Stimulated activated CD4-positive, alpha-beta T cell treated with anti-CD3 and anti-CD28 coated beads, Interleukin-1b, Interleukin-23, amount 100 ng/mL, for 24 hours (primary cell): ENCODE results near the gene ART4.

Source experiments
- DNase-seq, 4 experiments: peaks; one replicate each; pipeline ENCODE4 v3.0.0-alpha.2; 2020; ENCODE audit warnings: low read depth in 4 of 4, low spot score in 1 of 4

Gene ART4

GRCh38 chr12:14852880-14853279, 9.6 kb upstream of the ART4 start:
- DNase-seq: no peak

- DNase-seq: no peak
Observed at GRCh38 chr12:14850929-14851663, 7.8 kb upstream of the ART4 start.

GRCh38 chr12:14849661-14850060, 6.3 kb upstream of the ART4 start:
- no peak for DNase-seq

GRCh38 chr12:14846876-14847580, 3.7 kb upstream of the ART4 start:
- DNase-seq: no peak

- DNase-seq: no peak
Observed at GRCh38 chr12:14846042-14846587, 2.8 kb upstream of the ART4 start.

GRCh38 chr12:14845350-14845750, 2.0 kb upstream of the ART4 start:
- peak in 3 of 4 experiments; percentile 2 to 6 (median 4) for DNase-seq

GRCh38 chr12:14844401-14844800, 1.1 kb upstream of the ART4 start:
- no peak for DNase-seq

GRCh38 chr12:14842315-14842714, 1.0 kb downstream of the ART4 start:
- no peak for DNase-seq

GRCh38 chr12:14841761-14842160, 1.6 kb downstream of the ART4 start:
- DNase-seq: no peak

GRCh38 chr12:14840616-14841015, 2.7 kb downstream of the ART4 start:
- no peak for DNase-seq

- DNase-seq: no peak
Observed at GRCh38 chr12:14839262-14839661, 4.1 kb downstream of the ART4 start.

- DNase-seq: no peak
Observed at GRCh38 chr12:14836336-14837210, 6.8 kb downstream of the ART4 start.

- DNase-seq: no peak
Observed at GRCh38 chr12:14834509-14834908, 8.8 kb downstream of the ART4 start.

GRCh38 chr12:14833952-14834351, 9.4 kb downstream of the ART4 start:
- DNase-seq: no peak

- no peak for DNase-seq
Observed at GRCh38 chr12:14833336-14833735, 10.0 kb downstream of the ART4 start.

GRCh38 chr12:14828892-14829291, 14.4 kb downstream of the ART4 start:
- no peak for DNase-seq

GRCh38 chr12:14827043-14827442, 16.3 kb downstream of the ART4 start:
- no peak for DNase-seq

- DNase-seq: no peak
Observed at GRCh38 chr12:14826491-14826890, 16.8 kb downstream of the ART4 start.

- no peak for DNase-seq
Observed at GRCh38 chr12:14825256-14825655, 18.1 kb downstream of the ART4 start.

- DNase-seq: no peak
Observed at GRCh38 chr12:14824012-14824634, 19.2 kb downstream of the ART4 start.

GRCh38 chr12:14814014-14814413, 29.3 kb downstream of the ART4 start, which contains the start of gene SMCO3:
TSS of gene SMCO3 (minus strand) at chr12:14814182. CDS start at chr12:14806680, 7,502 bp downstream.
- DNase-seq: no peak
